DOHH2 (cell line): ENCODE results near the gene ANKHD1.

Experiments
- CTCF ChIP-seq: fragments of 200-600 bp; sonication (generic); IDR thresholded peaks from one replicate; pipeline ENCODE4 v1.5.1; 2014; ENCODE audit warnings: antibody characterized with exemption, mild to moderate bottlenecking, low read depth, low read length; ENCODE audit not compliant: poor library complexity, severe bottlenecking
- EZH2phosphoT487 ChIP-seq: fragments of 200-600 bp; sonication (generic); IDR thresholded peaks from 2 replicates; pipeline ENCODE4 v1.6.1; 2017; ENCODE audit warnings: borderline replicate concordance, mild to moderate bottlenecking, antibody characterized with exemption, low read length, moderate library complexity, mixed read lengths

- TF ChIP-seq CTCF (no peak), EZH2phosphoT487 (no peak)
Measured at GRCh38 chr5:140565780-140566095, 164.1 kb downstream of the ANKHD1 start.
